Measurements from ENCODE around the gene AVPI1. TPM values are rescaled to one million over a fixed set of nuclear protein-coding genes. Genes with fewer than 3 reads are reported as not detected.

Gene AVPI1
- polyA plus RNA-seq, 3 donors: 2.0 to 11.2 (median 2.9) TPM

- H3K4me3 Mint-ChIP-seq: no peak overlapping the region
- Histone ChIP-seq H2AFZ (ENCODE audit: insufficient read depth, low read depth, low read length, poor library complexity, severe bottlenecking) (no peak overlapping the region), H3K9me3 (replicated peaks in 1 of 2; ENCODE audit: control insufficient read depth in 1 of 2, insufficient read depth in 1 of 2, low read length in 2 of 2) (no peaks in the 10 kb centered on the region), H3K4me3 (replicated peaks in 1 of 3; ENCODE audit: low read depth in 2 of 3, low read length in 3 of 3) (no peak overlapping the region), H4K20me1 (ENCODE audit: insufficient read depth, low read length) (no peaks in the 10 kb centered on the region), H3K4me1 (ENCODE audit: control insufficient read depth in 1 of 2, insufficient read depth in 2 of 2, low read length in 2 of 2) (peaks cover 15 to 18% of the 10 kb centered on the region in 2 donors), H3K36me3 (replicated peaks in 1 of 2; ENCODE audit: control insufficient read depth in 1 of 2, insufficient read depth in 2 of 2, low read length in 2 of 2) (no peaks in the 10 kb centered on the region), H3K9ac (ENCODE audit: insufficient read depth, low read length, poor library complexity, severe bottlenecking) (no peak overlapping the region), H3K27me3 (ENCODE audit: control insufficient read depth in 2 of 2, insufficient read depth in 2 of 2, low read length in 2 of 2) (no peaks in the 10 kb centered on the region), H3K4me2 (replicated peaks; ENCODE audit: extremely low read depth, low read length, poor library complexity, severe bottlenecking) (no peak overlapping the region), H3K79me2 (ENCODE audit: insufficient read depth, low read length) (no peaks in the 10 kb centered on the region), H3K27ac (ENCODE audit: low read depth in 1 of 2, low read length in 2 of 2) (no peak overlapping the region)
- DNase-seq: no peak
- peaks cover 19% of the 10 kb centered on the region for H3K4me1 Mint-ChIP-seq
- peaks cover 2 to 6% (median 5%) of the 10 kb centered on the region in 3 donors for H3K27me3 Mint-ChIP-seq (ENCODE audit: low read depth in 3 of 3)
- no peak overlapping the region for H3K27ac Mint-ChIP-seq
- intact Hi-C loops (cut with micrococcal nuclease): no loop called here
- H3K36me3 Mint-ChIP-seq: no peaks in the 10 kb centered on the region
- no peaks in the 10 kb centered on the region for H3K9me3 Mint-ChIP-seq
- TF ChIP-seq CTCF (IDR thresholded peaks at IDR 0.05): no peak
- no CpG with 5 or more reads among the region's 1 CpG for WGBS (ENCODE audit: insufficient coverage)
Measured at GRCh38 chr10:97635577-97635976, 51.5 kb downstream of the AVPI1 start.

GRCh38 chr10:97633921-97634320 is 53.1 kb downstream of the AVPI1 start:
- H3K9me3 Mint-ChIP-seq: no peaks in the 10 kb centered on the region
- H3K27ac ChIP-seq (ENCODE audit: low read depth in 1 of 2, low read length in 2 of 2): no peak overlapping the region
- peaks cover 11 to 12% of the 10 kb centered on the region in 2 donors for H3K4me1 ChIP-seq (ENCODE audit: control insufficient read depth in 1 of 2, insufficient read depth in 2 of 2, low read length in 2 of 2)

More at GRCh38 chr10:97633921-97634320, 53.1 kb downstream of the AVPI1 start:
- intact Hi-C loops (cut with micrococcal nuclease): loop anchor here in 1 of 2 donors (5.0 kb wide), 1 partner anchor 132 kb away; no protein-coding TSS in a partner anchor
- H3K9ac ChIP-seq (ENCODE audit: insufficient read depth, low read length, poor library complexity, severe bottlenecking): no peak overlapping the region
- H3K79me2 ChIP-seq (ENCODE audit: insufficient read depth, low read length): no peaks in the 10 kb centered on the region
- H3K27me3 ChIP-seq (ENCODE audit: control insufficient read depth in 2 of 2, insufficient read depth in 2 of 2, low read length in 2 of 2): no peaks in the 10 kb centered on the region
- TF ChIP-seq CTCF (IDR thresholded peaks at IDR 0.05): peak; percentile 23
- no peaks in the 10 kb centered on the region for H3K36me3 Mint-ChIP-seq
- no peaks in the 10 kb centered on the region for H3K36me3 ChIP-seq (replicated peaks in 1 of 2; ENCODE audit: control insufficient read depth in 1 of 2, insufficient read depth in 2 of 2, low read length in 2 of 2)
- DNase-seq: no peak
- peaks cover 15% of the 10 kb centered on the region for H3K4me1 Mint-ChIP-seq
- WGBS (ENCODE audit: insufficient coverage): 97% methylated on average over 6 of the region's 8 CpGs
- H3K4me2 ChIP-seq (replicated peaks; ENCODE audit: extremely low read depth, low read length, poor library complexity, severe bottlenecking): peak overlapping the region; percentile 90
- peak overlapping the region; percentile 95 to 99 for H3K4me3 Mint-ChIP-seq
- H3K27ac Mint-ChIP-seq: peak overlapping the region in 2 of 7 donors; percentile 72
- peaks cover 2 to 6% (median 5%) of the 10 kb centered on the region in 3 donors for H3K27me3 Mint-ChIP-seq (ENCODE audit: low read depth in 3 of 3)
- peak overlapping the region; percentile 98 for H2AFZ ChIP-seq (ENCODE audit: insufficient read depth, low read depth, low read length, poor library complexity, severe bottlenecking)
- H3K4me3 ChIP-seq (replicated peaks in 1 of 3; ENCODE audit: low read depth in 2 of 3, low read length in 3 of 3): peak overlapping the region; percentile 65 to 83 (median 74)
- no peaks in the 10 kb centered on the region for H4K20me1 ChIP-seq (ENCODE audit: insufficient read depth, low read length)
- H3K9me3 ChIP-seq (replicated peaks in 1 of 2; ENCODE audit: control insufficient read depth in 1 of 2, insufficient read depth in 1 of 2, low read length in 2 of 2): no peaks in the 10 kb centered on the region

Measured in CD14-positive monocyte (primary cell).